NCI-H2227 (cell line): ENCODE results near the gene AKAP1.
"Not testable (repeated sequence)": the region's sequence is repeated elsewhere in the genome, so short reads cannot be mapped to it uniquely, and the experiment has no call there.

Experiments used
- DNase-seq: peaks from one replicate; lab custom pipeline; 2025; ENCODE audit not compliant: unreplicated experiment; lab: John Stamatoyannopoulos, UW

AKAP1 gene

GRCh38 chr17:57073626-57074025 lies 11.4 kb upstream of the AKAP1 start:
- DNase-seq: no peak

- no peak for DNase-seq
Measured at GRCh38 chr17:57075193-57075592, 9.9 kb upstream of the AKAP1 start.

GRCh38 chr17:57075785-57076184 lies 9.3 kb upstream of the AKAP1 start:
- DNase-seq: no peak

- DNase-seq: no peak
Measured at GRCh38 chr17:57077000-57077399, 8.0 kb upstream of the AKAP1 start.

GRCh38 chr17:57078274-57078673 lies 6.8 kb upstream of the AKAP1 start:
- DNase-seq: no peak

- no peak for DNase-seq
Measured at GRCh38 chr17:57080718-57081117, 4.3 kb upstream of the AKAP1 start.

GRCh38 chr17:57082441-57082840 lies 2.6 kb upstream of the AKAP1 start:
- no peak for DNase-seq

GRCh38 chr17:57084361-57084801 lies 665 bp upstream of the AKAP1 start:
- no peak for DNase-seq

- DNase-seq: peak; percentile 65
Measured at GRCh38 chr17:57085448-57086068, 512 bp downstream of the AKAP1 start.

GRCh38 chr17:57086069-57086930 lies 1.3 kb downstream of the AKAP1 start:
- DNase-seq: peak; percentile 46

GRCh38 chr17:57088298-57088697 lies 3.3 kb downstream of the AKAP1 start:
- DNase-seq: no peak

GRCh38 chr17:57089391-57089790 lies 4.3 kb downstream of the AKAP1 start:
- DNase-seq: no peak

- no peak for DNase-seq
Measured at GRCh38 chr17:57090560-57091185, 5.6 kb downstream of the AKAP1 start.

- no peak for DNase-seq
Measured at GRCh38 chr17:57091186-57091618, 6.2 kb downstream of the AKAP1 start.

GRCh38 chr17:57092171-57092570 lies 7.1 kb downstream of the AKAP1 start:
- DNase-seq: no peak

GRCh38 chr17:57092779-57093178 lies 7.7 kb downstream of the AKAP1 start:
- no peak for DNase-seq

GRCh38 chr17:57096472-57097202 lies 11.6 kb downstream of the AKAP1 start:
- DNase-seq: no peak

- DNase-seq: peak; percentile 85
Measured at GRCh38 chr17:57097832-57098421, 12.9 kb downstream of the AKAP1 start.

GRCh38 chr17:57099165-57099564 lies 14.1 kb downstream of the AKAP1 start:
- DNase-seq: no peak

- no peak for DNase-seq
Measured at GRCh38 chr17:57102122-57102521, 17.1 kb downstream of the AKAP1 start.

GRCh38 chr17:57102660-57103059 lies 17.6 kb downstream of the AKAP1 start:
- DNase-seq: not testable (repeated sequence)
